K562 (cell line): Measurements from ENCODE around the gene LIPN. TPM values are rescaled to one million over a fixed set of nuclear protein-coding genes. Genes with fewer than 3 reads are reported as not detected.

ENCODE experiments used
- ATAC-seq: fragments of 200-7000 bp; cut with Tn5 transposase; 3 replicates; pipeline ENCODE4 v1.9.1; 2020; ENCODE audit warnings: moderate library complexity
- BruUV-seq: library from RNA; stranded (reverse); fragments of 400-500 nt; replicated peaks from 2 replicates; lab custom pipeline; 2021; lab: Mats Ljungman, UMichigan
- CTCF ChIA-PET: fragments of 300-600 bp; formaldehyde crosslinking; extraction: SDS; loops from one replicate; lab custom pipeline; 2021; ENCODE audit warnings: low intra/inter-chr PET ratio; lab: Yijun Ruan, JAX
- POLR2A ChIA-PET: fragments of 300-600, 350-650 bp; sonication (Branson Sonifier 250); formaldehyde crosslinking; extraction: SDS; loops from one replicate; lab custom pipeline; 2021; ENCODE audit warnings: antibody characterized with exemption, inconsistent platforms; lab: Yijun Ruan, JAX
- DNase-seq, 4 experiments: peaks; one replicate each; pipeline versions ENCODE4 v3.0.0 to v3.0.0-alpha.2; 2011 to 2018; ENCODE audit warnings: low spot score in 3 of 4, mixed read lengths in 3 of 4; ENCODE audit errors: extremely low read depth in 1 of 4
- FAIRE-seq: peaks from 2 replicates; lab custom pipeline; 2011; peaks lifted over from hg19 to GRCh38; lab: Jason Lieb, UNC
- H2AFZ ChIP-seq: 2 replicates; pipeline ENCODE4 v1.6.0; 2011; ENCODE audit warnings: low read depth, low read length, control low read depth, inconsistent platforms
- H3K27ac ChIP-seq: fragments of 200-600 bp; 3 replicates; pipeline ENCODE4 v1.8.0; 2011; ENCODE audit warnings: low read depth, mild to moderate bottlenecking, control low read depth, inconsistent platforms, low read length, moderate library complexity, mixed read lengths; ENCODE audit errors: extremely low read depth
- H3K27me3 ChIP-seq, 2 experiments: fragments of 300-600 bp in 1 of 2; 2 replicates in 1 of 2; 3 replicates in 1 of 2; pipeline versions ENCODE4 v1.6.0 to v1.8.0; 2011; ENCODE audit warnings: inconsistent platforms in 2 of 2, low read length in 2 of 2, mild to moderate bottlenecking in 1 of 2, mixed read lengths in 1 of 2, moderate library complexity in 1 of 2; ENCODE audit not compliant: control insufficient read depth in 2 of 2, insufficient read depth in 2 of 2
- H3K36me3 ChIP-seq: fragments of 300-600 bp; 3 replicates; pipeline ENCODE4 v1.8.0; 2011; ENCODE audit warnings: mild to moderate bottlenecking, low read length, inconsistent platforms; ENCODE audit not compliant: control insufficient read depth, insufficient read depth
- H3K4me1 ChIP-seq, 2 experiments: fragments of 200-600 bp in 1 of 2; replicated peaks in 1 of 2; 2 replicates in 1 of 2; 3 replicates in 1 of 2; pipeline versions ENCODE4 v1.5.1 to v1.8.0; 2011; ENCODE audit warnings: inconsistent platforms in 2 of 2, low read length in 2 of 2, mild to moderate bottlenecking in 1 of 2, mixed read lengths in 1 of 2, moderate library complexity in 1 of 2; ENCODE audit not compliant: control insufficient read depth in 2 of 2, insufficient read depth in 2 of 2
- H3K4me2 ChIP-seq: 2 replicates; pipeline ENCODE4 v1.6.1; 2011; ENCODE audit warnings: low read length, control low read depth, inconsistent platforms, mixed read lengths; ENCODE audit not compliant: insufficient read depth
- H3K4me3 ChIP-seq: fragments of 200-600 bp; sonication (generic), shearing (Covaris generic); 2 replicates; pipeline ENCODE4 v1.5.1; 2016; ENCODE audit warnings: control low read depth, inconsistent platforms
- H3K79me2 ChIP-seq: fragments of 200-600 bp; 3 replicates; pipeline ENCODE4 v1.8.0; 2011; ENCODE audit warnings: low read length, inconsistent platforms; ENCODE audit not compliant: control insufficient read depth, insufficient read depth
- H3K9ac ChIP-seq, 2 experiments: 2 replicates each; pipeline versions ENCODE4 v1.6.0 to v1.6.1; 2011; ENCODE audit warnings: low read depth in 2 of 2, low read length in 2 of 2, control low read depth in 1 of 2, inconsistent platforms in 1 of 2, mild to moderate bottlenecking in 1 of 2, mixed read lengths in 1 of 2; ENCODE audit not compliant: insufficient read depth in 1 of 2
- H3K9me1 ChIP-seq: one replicate; pipeline ENCODE4 v1.6.0; 2011; ENCODE audit warnings: inconsistent platforms, mild to moderate bottlenecking, low read length, moderate library complexity; ENCODE audit not compliant: control insufficient read depth, insufficient read depth
- H3K9me3 ChIP-seq: replicated peaks from 2 replicates; pipeline ENCODE4 v1.5.1; 2011; ENCODE audit warnings: low read depth, low read length, inconsistent platforms; ENCODE audit not compliant: control insufficient read depth, insufficient read depth
- H4K20me1 ChIP-seq: replicated peaks from 2 replicates; pipeline ENCODE4 v1.6.1; 2011; ENCODE audit warnings: low read length, inconsistent platforms, mixed read lengths; ENCODE audit not compliant: control insufficient read depth, insufficient read depth
- BHLHE40 ChIP-seq: IDR thresholded peaks from 2 replicates; pipeline ENCODE4 v1.6.1; 2011; ENCODE audit warnings: low read length, improper control_type of control experiment
- ZSCAN32 ChIP-seq: fragments of 450-650 bp; formaldehyde crosslinking; IDR thresholded peaks from 2 replicates; pipeline ENCODE4 v1.4.0; 2020; ENCODE audit warnings: mild to moderate bottlenecking, moderate library complexity
- WGBS: fragments of 100-300 bp; shearing (Covaris generic); methylation state at CpG from one replicate; pipeline ENCODE4 v1.1.6; 2016; ENCODE audit warnings: low coverage, mixed read lengths; ENCODE audit not compliant: insufficient coverage; ENCODE audit errors: missing lambda C conversion rate; 5-methylcytosine and 5-hydroxymethylcytosine counted together
- in situ Hi-C: fragments of 300-500 bp; cut with MboI; formaldehyde crosslinking; loops from 4 replicates; pipeline ENCODE4 v1.15.0; 2018; ENCODE audit warnings: inconsistent platforms, mixed read lengths
- intact Hi-C: fragments of 100-400 bp; cut with micrococcal nuclease; formaldehyde crosslinking; loops from 2 replicates; pipeline ENCODE4 v1.14.2; 2022
- polyA plus RNA-seq, 8 experiments: library from polyadenylated mRNA; depleted of rRNA in 4 of 8; stranded (reverse) in 5 of 8; unstranded in 3 of 8; fragments of >200 nt; fragmentation: Nextera tagmentation in 2 of 8; fragmentation: Illumina TruSeq in 1 of 8; extraction: Ambion mirVana in 2 of 8; extraction: Trizol in 1 of 8; gene quantifications; 2 replicates each; pipeline versions ENCODE4 v1.2.1 to v1.2.3, GENCODE V29; 2011 to 2014; ENCODE audit warnings: inconsistent platforms in 1 of 8, missing spikeins in 1 of 8
- total RNA-seq, 7 experiments: library from RNA; depleted of rRNA in 6 of 7; stranded (reverse); fragments of >200 nt in 6 of 7; fragmentation: Illumina TruSeq in 2 of 7; extraction: Trizol in 2 of 7; gene quantifications; 2 replicates each; pipeline versions ENCODE4 v1.2.1 to v1.2.3, GENCODE V29; 2011 to 2021; ENCODE audit warnings: low replicate concordance in 1 of 7
- TF ChIP-seq, protein P1 (sequence below): IDR thresholded peaks from 2 replicates; pipeline ENCODE4 v1.6.1; 2016; ENCODE audit warnings: missing genetic modification characterization, missing compliant biosample characterization
- TF ChIP-seq, protein P2 (sequence below), 2 experiments: fragments of 450-650 bp in 1 of 2; sonication (generic) in 1 of 2; formaldehyde crosslinking in 1 of 2; IDR thresholded peaks; 2 replicates each; pipeline versions ENCODE4 v1.7.1 to v1.9.0; 2016 to 2022; ENCODE audit warnings: inconsistent platforms in 1 of 2, mild to moderate bottlenecking in 1 of 2, missing genetic modification reagents in 1 of 2

The LIPN gene
- total and polyA plus RNA-seq, 9 of the 15 experiments (the other 6 are each of a cell fraction or from before 2014, with no cell fraction given): not detected

DNA sequence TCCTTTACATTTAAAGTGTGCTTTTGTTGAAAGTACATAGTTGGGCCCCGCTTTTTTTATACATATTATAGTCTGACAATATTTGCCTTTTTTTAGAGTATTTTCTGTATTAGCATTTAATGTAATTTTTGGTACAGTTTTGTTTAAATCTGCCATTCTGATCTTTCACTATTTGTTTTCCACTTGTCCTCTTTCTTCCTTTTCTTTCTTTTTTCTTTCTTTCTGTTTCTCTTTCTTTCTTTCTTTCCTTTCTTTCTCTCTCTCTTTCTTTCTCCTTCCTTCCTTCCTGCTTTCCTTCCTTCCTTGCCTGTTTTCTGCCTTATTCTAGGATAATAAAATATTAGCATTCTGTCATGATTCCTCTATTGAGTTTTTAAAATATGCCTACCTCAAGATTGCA lies 44.3 kb upstream of the LIPN start:
- intact Hi-C loops: no loop called here
- Histone ChIP-seq H3K4me2 (no peak overlapping the region), H3K79me2 (no peaks in the 10 kb centered on the region), H3K27me3 (no peaks in the 10 kb centered on the region), H3K9ac (no peak overlapping the region), H3K27ac (no peak overlapping the region), H3K9me3 (no peaks in the 10 kb centered on the region), H3K4me1 (no peaks in the 10 kb centered on the region), H4K20me1 (no peaks in the 10 kb centered on the region), H3K9me1 (no peaks in the 10 kb centered on the region), H2AFZ (no peak overlapping the region), H3K4me3 (no peak overlapping the region), H3K36me3 (no peaks in the 10 kb centered on the region)
- ChIA-PET POLR2A (no interaction called here), CTCF (interaction anchor here (0.6 kb wide), 1 partner anchor 1777 kb away, joined by 4 read pairs; no protein-coding TSS in a partner anchor)
- FAIRE-seq (no peak), ATAC-seq (no peak), DNase-seq (no peak)
- 0% methylated on average over 1 of the region's 1 CpG for WGBS
- in situ Hi-C loops: no loop called here
- TF ChIP-seq, protein P1, sequence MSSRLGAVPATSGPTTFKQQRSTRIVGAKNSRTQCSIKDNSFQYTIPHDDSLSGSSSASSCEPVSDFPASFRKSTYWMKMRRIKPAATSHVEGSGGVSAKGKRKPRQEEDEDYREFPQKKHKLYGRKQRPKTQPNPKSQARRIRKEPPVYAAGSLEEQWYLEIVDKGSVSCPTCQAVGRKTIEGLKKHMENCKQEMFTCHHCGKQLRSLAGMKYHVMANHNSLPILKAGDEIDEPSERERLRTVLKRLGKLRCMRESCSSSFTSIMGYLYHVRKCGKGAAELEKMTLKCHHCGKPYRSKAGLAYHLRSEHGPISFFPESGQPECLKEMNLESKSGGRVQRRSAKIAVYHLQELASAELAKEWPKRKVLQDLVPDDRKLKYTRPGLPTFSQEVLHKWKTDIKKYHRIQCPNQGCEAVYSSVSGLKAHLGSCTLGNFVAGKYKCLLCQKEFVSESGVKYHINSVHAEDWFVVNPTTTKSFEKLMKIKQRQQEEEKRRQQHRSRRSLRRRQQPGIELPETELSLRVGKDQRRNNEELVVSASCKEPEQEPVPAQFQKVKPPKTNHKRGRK (tag): peak; percentile 49; the same call in 1 of the 2 replicates
- no peak for TF ChIP-seq ZSCAN32 (CRISPR knock-in tag)
- BruUV-seq: no TSS peak

DNA sequence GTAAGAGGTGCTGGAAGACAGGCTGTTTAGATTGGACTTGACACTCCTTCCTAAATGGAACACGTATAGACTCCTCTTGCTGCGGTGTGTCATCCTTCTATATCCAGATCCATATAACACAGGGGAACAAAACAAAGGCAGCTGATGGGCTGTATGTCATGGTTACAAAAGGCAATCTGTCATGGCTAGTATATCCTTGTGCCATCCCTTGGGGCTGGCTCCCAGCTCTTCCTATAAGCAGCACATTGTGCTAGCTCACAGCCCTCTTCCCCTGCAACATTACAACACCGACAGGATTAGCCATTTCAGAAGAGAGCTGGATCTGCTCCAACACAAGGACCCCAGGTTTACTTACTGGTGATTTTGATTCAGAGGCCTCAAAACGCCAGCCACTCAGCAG lies 38.4 kb upstream of the LIPN start:
- in situ Hi-C loops: no loop called here
- intact Hi-C loops: no loop called here
- no peaks in the 10 kb centered on the region for H3K79me2 ChIP-seq
- DNase-seq: no peak
- no peak overlapping the region for H3K9ac ChIP-seq
- CTCF ChIA-PET: no interaction called here
- H3K27ac ChIP-seq: no peak overlapping the region
- TF ChIP-seq BHLHE40: no peak
- TF ChIP-seq, protein P2, sequence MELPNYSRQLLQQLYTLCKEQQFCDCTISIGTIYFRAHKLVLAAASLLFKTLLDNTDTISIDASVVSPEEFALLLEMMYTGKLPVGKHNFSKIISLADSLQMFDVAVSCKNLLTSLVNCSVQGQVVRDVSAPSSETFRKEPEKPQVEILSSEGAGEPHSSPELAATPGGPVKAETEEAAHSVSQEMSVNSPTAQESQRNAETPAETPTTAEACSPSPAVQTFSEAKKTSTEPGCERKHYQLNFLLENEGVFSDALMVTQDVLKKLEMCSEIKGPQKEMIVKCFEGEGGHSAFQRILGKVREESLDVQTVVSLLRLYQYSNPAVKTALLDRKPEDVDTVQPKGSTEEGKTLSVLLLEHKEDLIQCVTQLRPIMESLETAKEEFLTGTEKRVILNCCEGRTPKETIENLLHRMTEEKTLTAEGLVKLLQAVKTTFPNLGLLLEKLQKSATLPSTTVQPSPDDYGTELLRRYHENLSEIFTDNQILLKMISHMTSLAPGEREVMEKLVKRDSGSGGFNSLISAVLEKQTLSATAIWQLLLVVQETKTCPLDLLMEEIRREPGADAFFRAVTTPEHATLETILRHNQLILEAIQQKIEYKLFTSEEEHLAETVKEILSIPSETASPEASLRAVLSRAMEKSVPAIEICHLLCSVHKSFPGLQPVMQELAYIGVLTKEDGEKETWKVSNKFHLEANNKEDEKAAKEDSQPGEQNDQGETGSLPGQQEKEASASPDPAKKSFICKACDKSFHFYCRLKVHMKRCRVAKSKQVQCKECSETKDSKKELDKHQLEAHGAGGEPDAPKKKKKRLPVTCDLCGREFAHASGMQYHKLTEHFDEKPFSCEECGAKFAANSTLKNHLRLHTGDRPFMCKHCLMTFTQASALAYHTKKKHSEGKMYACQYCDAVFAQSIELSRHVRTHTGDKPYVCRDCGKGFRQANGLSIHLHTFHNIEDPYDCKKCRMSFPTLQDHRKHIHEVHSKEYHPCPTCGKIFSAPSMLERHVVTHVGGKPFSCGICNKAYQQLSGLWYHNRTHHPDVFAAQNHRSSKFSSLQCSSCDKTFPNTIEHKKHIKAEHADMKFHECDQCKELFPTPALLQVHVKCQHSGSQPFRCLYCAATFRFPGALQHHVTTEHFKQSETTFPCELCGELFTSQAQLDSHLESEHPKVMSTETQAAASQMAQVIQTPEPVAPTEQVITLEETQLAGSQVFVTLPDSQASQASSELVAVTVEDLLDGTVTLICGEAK (IDR thresholded peaks at IDR 0.05): no peak
- TF ChIP-seq, protein P2 (CRISPR knock-in tag; IDR thresholded peaks at IDR 0.05): no peak
- H3K4me1 ChIP-seq: no peaks in the 10 kb centered on the region
- H2AFZ ChIP-seq: no peak overlapping the region
- H3K27me3 ChIP-seq: no peaks in the 10 kb centered on the region
- no peak for ATAC-seq
- H4K20me1 ChIP-seq: no peaks in the 10 kb centered on the region
- H3K9me1 ChIP-seq: no peaks in the 10 kb centered on the region
- POLR2A ChIA-PET: no interaction called here
- H3K9me3 ChIP-seq: no peaks in the 10 kb centered on the region
- no peak overlapping the region for H3K4me2 ChIP-seq
- WGBS: 4% methylated on average over 4 of the region's 4 CpGs
- H3K4me3 ChIP-seq: no peak overlapping the region
- H3K36me3 ChIP-seq: no peaks in the 10 kb centered on the region
- no TSS peak for BruUV-seq
- FAIRE-seq: no peak
